TTC549 (cell line): Measurements from ENCODE around the gene GET4.
"Not testable (repeated sequence)": the region's sequence is repeated elsewhere in the genome, so short reads cannot be mapped to it uniquely, and the experiment has no call there.

Source experiments
- FAIRE-seq: peaks from 2 replicates; lab custom pipeline; 2012; peaks lifted over from hg19 to GRCh38; lab: Jason Lieb, UNC

GET4 gene

GRCh38 chr7:900331-901040 lies 24.1 kb downstream of the GET4 start:
- no peak for FAIRE-seq

GRCh38 chr7:901041-901387 lies 24.7 kb downstream of the GET4 start:
- no peak for FAIRE-seq

- FAIRE-seq = no peak
Measured at GRCh38 chr7:901388-902154, 25.2 kb downstream of the GET4 start.

- FAIRE-seq = no peak
Measured at GRCh38 chr7:902996-903395, 26.6 kb downstream of the GET4 start.

GRCh38 chr7:903921-904755 lies 27.8 kb downstream of the GET4 start:
- FAIRE-seq = no peak

- FAIRE-seq = no peak
Measured at GRCh38 chr7:904847-905246, 28.5 kb downstream of the GET4 start.

- no peak for FAIRE-seq
Measured at GRCh38 chr7:906776-907157, 30.4 kb downstream of the GET4 start.

- FAIRE-seq = no peak
Measured at GRCh38 chr7:907158-907980, 31.0 kb downstream of the GET4 start.

GRCh38 chr7:908159-908581 lies 31.8 kb downstream of the GET4 start:
- FAIRE-seq = no peak

- FAIRE-seq = not testable (repeated sequence)
Measured at GRCh38 chr7:908591-909357, 32.4 kb downstream of the GET4 start.

GRCh38 chr7:909358-910329 lies 33.3 kb downstream of the GET4 start:
- FAIRE-seq = no peak

- FAIRE-seq = no peak
Measured at GRCh38 chr7:910441-910861, 34.1 kb downstream of the GET4 start.

GRCh38 chr7:910931-911431 lies 34.6 kb downstream of the GET4 start:
- no peak for FAIRE-seq

- FAIRE-seq = no peak
Measured at GRCh38 chr7:911791-912480, 35.6 kb downstream of the GET4 start.

GRCh38 chr7:913736-914520 lies 37.6 kb downstream of the GET4 start:
- no peak for FAIRE-seq

- FAIRE-seq = no peak
Measured at GRCh38 chr7:914521-915194, 38.3 kb downstream of the GET4 start.

GRCh38 chr7:915291-916218 lies 39.2 kb downstream of the GET4 start:
- FAIRE-seq = no peak
